IMR-90 (cell line): ENCODE data around the gene ANKS3. TPM values are rescaled to one million over a fixed set of nuclear protein-coding genes. Genes with fewer than 3 reads are reported as not detected.

ENCODE experiments used
- ATAC-seq: fragments of 200-7000 bp; cut with Tn5 transposase; 2 replicates; pipeline ENCODE4 v1.9.1; 2020; ENCODE audit warnings: low read depth, mild to moderate bottlenecking, moderate library complexity
- BruUV-seq: library from RNA; stranded (reverse); fragments of 400-500 nt; replicated peaks from 2 replicates; lab custom pipeline; 2021; lab: Mats Ljungman, UMichigan
- CTCF ChIA-PET: fragments of 300-600 bp; formaldehyde crosslinking; extraction: SDS; loops from one replicate; lab custom pipeline; 2021; ENCODE audit warnings: antibody characterized with exemption; lab: Yijun Ruan, JAX
- POLR2A ChIA-PET: fragments of 300-600 bp; sonication (Branson Sonifier 250); formaldehyde crosslinking; loops from one replicate; lab custom pipeline; 2022; ENCODE audit warnings: antibody characterized with exemption; ENCODE audit not compliant: unreplicated experiment; lab: Charles Lee
- DNase-seq: peaks from one replicate; pipeline ENCODE4 v3.0.0; 2013
- H2AFZ ChIP-seq: replicated peaks from 2 replicates; pipeline ENCODE3; 2013; ENCODE audit warnings: low read length, mild to moderate bottlenecking; ENCODE audit not compliant: poor library complexity
- H2AK5ac ChIP-seq: 2 replicates; pipeline ENCODE4 v1.6.1; 2013; ENCODE audit warnings: low read depth, low read length, inconsistent platforms
- H2AK9ac ChIP-seq: replicated peaks from 2 replicates; pipeline ENCODE3; 2013; ENCODE audit warnings: mild to moderate bottlenecking, low read depth, low read length, moderate library complexity; ENCODE audit not compliant: poor library complexity
- H2BK120ac ChIP-seq: 2 replicates; pipeline ENCODE4 v1.6.1; 2013; ENCODE audit warnings: low read depth, low read length, inconsistent platforms
- H2BK15ac ChIP-seq: 3 replicates; pipeline ENCODE4 v1.6.1; 2013; ENCODE audit warnings: low read depth, low read length, inconsistent platforms
- H2BK20ac ChIP-seq: 2 replicates; pipeline ENCODE4 v1.6.1; 2013; ENCODE audit warnings: low read depth, mild to moderate bottlenecking, inconsistent platforms, low read length, moderate library complexity
- H2BK5ac ChIP-seq: 2 replicates; pipeline ENCODE4 v1.6.1; 2013; ENCODE audit warnings: mild to moderate bottlenecking, low read depth, low read length, inconsistent platforms; ENCODE audit not compliant: poor library complexity, severe bottlenecking
- H3K14ac ChIP-seq: replicated peaks from 2 replicates; pipeline ENCODE4 v1.6.1; 2013; ENCODE audit warnings: low read depth, low read length, inconsistent platforms
- H3K18ac ChIP-seq: 2 replicates; pipeline ENCODE4 v1.6.1; 2013; ENCODE audit warnings: low read depth, low read length, control low read depth
- H3K23ac ChIP-seq: 2 replicates; pipeline ENCODE4 v1.6.1; 2013; ENCODE audit warnings: low read depth, low read length, inconsistent platforms
- H3K27ac ChIP-seq: 2 replicates; pipeline ENCODE4 v1.5.1; 2013; ENCODE audit warnings: mild to moderate bottlenecking, control low read depth, low read length; ENCODE audit not compliant: insufficient read depth
- H3K27me3 ChIP-seq: 2 replicates; pipeline ENCODE4 v1.6.1; 2013; ENCODE audit warnings: low read length; ENCODE audit not compliant: control insufficient read depth, insufficient read depth
- H3K36me3 ChIP-seq: 2 replicates; pipeline ENCODE4 v1.6.1; 2013; ENCODE audit warnings: low read length, mixed read lengths; ENCODE audit not compliant: control insufficient read depth, insufficient read depth
- H3K4ac ChIP-seq: 2 replicates; pipeline ENCODE4 v1.6.1; 2013; ENCODE audit warnings: low read depth, low read length, inconsistent platforms
- H3K4me1 ChIP-seq: 2 replicates; pipeline ENCODE4 v1.6.1; 2013; ENCODE audit warnings: low read length, mixed read lengths; ENCODE audit not compliant: control insufficient read depth, insufficient read depth
- H3K4me2 ChIP-seq: 2 replicates; pipeline ENCODE4 v1.6.1; 2013; ENCODE audit warnings: low read depth, mild to moderate bottlenecking, control low read depth, low read length, moderate library complexity
- H3K4me3 ChIP-seq: 2 replicates; pipeline ENCODE4 v1.5.1; 2013; ENCODE audit warnings: low read depth, mild to moderate bottlenecking, control low read depth, low read length, moderate library complexity; ENCODE audit not compliant: insufficient read depth
- H3K56ac ChIP-seq: 2 replicates; pipeline ENCODE4 v1.6.1; 2013; ENCODE audit warnings: low read length, inconsistent platforms; ENCODE audit not compliant: insufficient read depth; ENCODE audit errors: extremely low read depth
- H3K79me1 ChIP-seq, 2 experiments: 2 replicates each; pipeline ENCODE4 v1.6.1; 2013; ENCODE audit warnings: low read length in 2 of 2, inconsistent platforms in 1 of 2, low read depth in 1 of 2
- H3K9ac ChIP-seq: 2 replicates; pipeline ENCODE4 v1.6.1; 2013; ENCODE audit warnings: low read depth, low read length, control low read depth
- H3K9me1 ChIP-seq: 2 replicates; pipeline ENCODE4 v1.6.1; 2013; ENCODE audit warnings: low read length, inconsistent platforms; ENCODE audit not compliant: insufficient read depth
- H3K9me3 ChIP-seq: 2 replicates; pipeline ENCODE4 v1.6.1; 2013; ENCODE audit warnings: low read length; ENCODE audit not compliant: control insufficient read depth, insufficient read depth
- H4K20me1 ChIP-seq: 2 replicates; pipeline ENCODE4 v1.6.1; 2013; ENCODE audit warnings: low read length, inconsistent platforms; ENCODE audit not compliant: insufficient read depth
- H4K5ac ChIP-seq: 2 replicates; pipeline ENCODE4 v1.6.1; 2013; ENCODE audit warnings: mild to moderate bottlenecking, low read depth, low read length, control low read depth
- H4K8ac ChIP-seq, 2 experiments: 2 replicates each; pipeline ENCODE4 v1.6.1; 2013; ENCODE audit warnings: low read depth in 2 of 2, low read length in 2 of 2, control low read depth in 1 of 2, inconsistent platforms in 1 of 2
- H4K91ac ChIP-seq: 2 replicates; pipeline ENCODE4 v1.6.1; 2013; ENCODE audit warnings: low read depth, low read length, inconsistent platforms; ENCODE audit not compliant: insufficient read depth
- BHLHE40 ChIP-seq: fragments of 150-350 bp; IDR thresholded peaks from 2 replicates; pipeline ENCODE4 v1.6.1; 2016; ENCODE audit warnings: mild to moderate bottlenecking, low read depth, low read length
- CEBPB ChIP-seq: IDR thresholded peaks from 2 replicates; pipeline ENCODE4 v1.6.1; 2012; ENCODE audit warnings: low read depth, low read length, improper control_type of control experiment
- CHD1 ChIP-seq: IDR thresholded peaks from 2 replicates; pipeline ENCODE4 v1.6.1; 2012; ENCODE audit warnings: low read depth, low read length, improper control_type of control experiment
- FOS ChIP-seq: fragments of 150-350 bp; IDR thresholded peaks from 2 replicates; pipeline ENCODE4 v1.6.1; 2016; ENCODE audit warnings: low read depth, low read length
- MAZ ChIP-seq: IDR thresholded peaks from 2 replicates; pipeline ENCODE4 v1.6.1; 2012; ENCODE audit warnings: low read depth, mild to moderate bottlenecking, low read length, improper control_type of control experiment, moderate library complexity, borderline replicate concordance
- MXI1 ChIP-seq: IDR thresholded peaks from 2 replicates; pipeline ENCODE4 v1.6.1; 2012; ENCODE audit warnings: low read depth, mild to moderate bottlenecking, low read length, moderate library complexity, borderline replicate concordance
- NFE2L2 ChIP-seq: fragments of 150-350 bp; IDR thresholded peaks from 2 replicates; pipeline ENCODE4 v1.6.1; 2016; ENCODE audit warnings: low read depth, mild to moderate bottlenecking, low read length
- POLR2A ChIP-seq: IDR thresholded peaks from 2 replicates; pipeline ENCODE4 v1.6.1; 2012; ENCODE audit warnings: mild to moderate bottlenecking, low read depth, low read length
- RCOR1 ChIP-seq: IDR thresholded peaks from 2 replicates; pipeline ENCODE4 v1.6.1; 2012; ENCODE audit warnings: mild to moderate bottlenecking, low read length, improper control_type of control experiment; ENCODE audit not compliant: insufficient replicate concordance
- SMC3 ChIP-seq: fragments of 150-350 bp; IDR thresholded peaks from 2 replicates; pipeline ENCODE4 v1.6.1; 2016; ENCODE audit warnings: low read depth, mild to moderate bottlenecking, antibody characterized with exemption, low read length, moderate library complexity
- USF2 ChIP-seq: fragments of 150-350 bp; IDR thresholded peaks from 2 replicates; pipeline ENCODE4 v1.6.1; 2017; ENCODE audit warnings: mild to moderate bottlenecking, antibody characterized with exemption, low read length, low read depth
- WGBS, 2 experiments: methylation state at CpG; one replicate each; pipeline versions ENCODE4 v1.1.5 to v1.1.7; 2013; ENCODE audit warnings: missing lambda C conversion rate in 2 of 2; ENCODE audit not compliant: insufficient read length in 1 of 2; ENCODE audit errors: extremely low coverage in 2 of 2; 5-methylcytosine and 5-hydroxymethylcytosine counted together
- dilution Hi-C: fragments of 300-500 bp; cut with HindIII; formaldehyde crosslinking; loops from one replicate; pipeline ENCODE4 v1.14.3; 2018; ENCODE audit warnings: low sequenced_read_pairs; ENCODE audit not compliant: unreplicated experiment
- in situ Hi-C: fragments of 300-500 bp; cut with MboI; formaldehyde crosslinking; loops from 3 replicates; pipeline ENCODE4 v1.14.3; 2019; ENCODE audit warnings: low sequenced_read_pairs, inconsistent platforms, mixed read lengths
- intact Hi-C: fragments of 100-400 bp; cut with micrococcal nuclease; formaldehyde crosslinking; loops from 2 replicates; pipeline ENCODE4 v1.10.0; 2022
- polyA plus RNA-seq, 3 experiments: library from polyadenylated mRNA; depleted of rRNA; stranded (reverse); fragments of >200 nt; gene quantifications; 2 replicates each; pipeline ENCODE4 v1.2.3, GENCODE V29; 2012; ENCODE audit warnings: low replicate concordance in 1 of 3
- total RNA-seq: library from RNA; depleted of rRNA; stranded (reverse); fragments of >200 nt; gene quantifications from 2 replicates; pipeline ENCODE4 v1.2.3, GENCODE V29; 2012
- TF ChIP-seq, protein P1 (sequence below): fragments of 150-350 bp; IDR thresholded peaks from 2 replicates; pipeline ENCODE4 v1.6.1; 2016; ENCODE audit warnings: low read depth, mild to moderate bottlenecking, low read length, moderate library complexity, borderline replicate concordance
- TF ChIP-seq, protein P2 (sequence below): conservative IDR thresholded peaks from 2 replicates; pipeline ENCODE4 v1.5.1; 2012; ENCODE audit warnings: mild to moderate bottlenecking, low read depth, low read length, improper control_type of control experiment

Gene ANKS3
- total and polyA plus RNA-seq, 2 of the 4 experiments (the other 2 are of a cell fraction) = 24.4 to 25.0 TPM

- H3K27me3 ChIP-seq = no peaks in the 10 kb centered on the region
- ATAC-seq (no peak), DNase-seq (no peak)
- no peak overlapping the region for H2BK5ac ChIP-seq
- H2AK9ac ChIP-seq = no peak overlapping the region
- no peak overlapping the region for H3K18ac ChIP-seq
- BruUV-seq = no TSS peak
- no peak overlapping the region for H3K9ac ChIP-seq
- H2BK120ac ChIP-seq = no peak overlapping the region
- H2AFZ ChIP-seq = no peak overlapping the region
- TF ChIP-seq, protein P1, sequence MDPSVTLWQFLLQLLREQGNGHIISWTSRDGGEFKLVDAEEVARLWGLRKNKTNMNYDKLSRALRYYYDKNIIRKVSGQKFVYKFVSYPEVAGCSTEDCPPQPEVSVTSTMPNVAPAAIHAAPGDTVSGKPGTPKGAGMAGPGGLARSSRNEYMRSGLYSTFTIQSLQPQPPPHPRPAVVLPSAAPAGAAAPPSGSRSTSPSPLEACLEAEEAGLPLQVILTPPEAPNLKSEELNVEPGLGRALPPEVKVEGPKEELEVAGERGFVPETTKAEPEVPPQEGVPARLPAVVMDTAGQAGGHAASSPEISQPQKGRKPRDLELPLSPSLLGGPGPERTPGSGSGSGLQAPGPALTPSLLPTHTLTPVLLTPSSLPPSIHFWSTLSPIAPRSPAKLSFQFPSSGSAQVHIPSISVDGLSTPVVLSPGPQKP = no peak
- TF ChIP-seq, protein P2, sequence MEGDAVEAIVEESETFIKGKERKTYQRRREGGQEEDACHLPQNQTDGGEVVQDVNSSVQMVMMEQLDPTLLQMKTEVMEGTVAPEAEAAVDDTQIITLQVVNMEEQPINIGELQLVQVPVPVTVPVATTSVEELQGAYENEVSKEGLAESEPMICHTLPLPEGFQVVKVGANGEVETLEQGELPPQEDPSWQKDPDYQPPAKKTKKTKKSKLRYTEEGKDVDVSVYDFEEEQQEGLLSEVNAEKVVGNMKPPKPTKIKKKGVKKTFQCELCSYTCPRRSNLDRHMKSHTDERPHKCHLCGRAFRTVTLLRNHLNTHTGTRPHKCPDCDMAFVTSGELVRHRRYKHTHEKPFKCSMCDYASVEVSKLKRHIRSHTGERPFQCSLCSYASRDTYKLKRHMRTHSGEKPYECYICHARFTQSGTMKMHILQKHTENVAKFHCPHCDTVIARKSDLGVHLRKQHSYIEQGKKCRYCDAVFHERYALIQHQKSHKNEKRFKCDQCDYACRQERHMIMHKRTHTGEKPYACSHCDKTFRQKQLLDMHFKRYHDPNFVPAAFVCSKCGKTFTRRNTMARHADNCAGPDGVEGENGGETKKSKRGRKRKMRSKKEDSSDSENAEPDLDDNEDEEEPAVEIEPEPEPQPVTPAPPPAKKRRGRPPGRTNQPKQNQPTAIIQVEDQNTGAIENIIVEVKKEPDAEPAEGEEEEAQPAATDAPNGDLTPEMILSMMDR = no peak
- TF ChIP-seq CHD1 (no peak), NFE2L2 (no peak), CEBPB (no peak), FOS (no peak), MXI1 (no peak), MAZ (no peak), RCOR1 (no peak), SMC3 (no peak), BHLHE40 (no peak), USF2 (no peak), POLR2A (no peak)
- no peak overlapping the region for H3K14ac ChIP-seq
- H3K4me2 ChIP-seq = no peak overlapping the region
- H4K20me1 ChIP-seq = 0 out of 2 replicates have a peak, but pooled peaks cover 3% of the 10 kb centered on the region
- H3K4ac ChIP-seq = no peak overlapping the region
- no peak overlapping the region for H2BK15ac ChIP-seq
- intact Hi-C loops (no loop called here), dilution Hi-C loops (no loop called here), in situ Hi-C loops (no loop called here)
- H3K23ac ChIP-seq = no peak overlapping the region
- no peak overlapping the region for H2BK20ac ChIP-seq
- peaks cover 0 to 7% of the 10 kb centered on the region in 2 experiments; a peak in 1 of 4 replicates for H3K79me1 ChIP-seq
- no peak overlapping the region for H2AK5ac ChIP-seq
- H4K91ac ChIP-seq = no peak overlapping the region
- H3K4me1 ChIP-seq = no peaks in the 10 kb centered on the region
- peaks cover 64% of the 10 kb centered on the region for H3K36me3 ChIP-seq
- no peak overlapping the region for H4K5ac ChIP-seq
- WGBS, 2 experiments = 93% methylated on average over 11 of the region's 33 CpGs; no CpG with 5 or more reads in 1 of the 2 experiments
- H3K27ac ChIP-seq = no peak overlapping the region
- no peak overlapping the region for H3K4me3 ChIP-seq
- 0 out of 2 replicates have a peak, but pooled peaks cover 3% of the 10 kb centered on the region for H3K9me1 ChIP-seq
- POLR2A ChIA-PET = no interaction called here
- H4K8ac ChIP-seq = no peak overlapping the region
- no peak overlapping the region for H3K56ac ChIP-seq
- no peaks in the 10 kb centered on the region for H3K9me3 ChIP-seq
- CTCF ChIA-PET = no interaction called here
Observed at GRCh38 chr16:4700997-4701743, 32.9 kb downstream of the ANKS3 start.
